ENCODE measurements around the gene SLC26A9.

The SLC26A9 gene, protein sequence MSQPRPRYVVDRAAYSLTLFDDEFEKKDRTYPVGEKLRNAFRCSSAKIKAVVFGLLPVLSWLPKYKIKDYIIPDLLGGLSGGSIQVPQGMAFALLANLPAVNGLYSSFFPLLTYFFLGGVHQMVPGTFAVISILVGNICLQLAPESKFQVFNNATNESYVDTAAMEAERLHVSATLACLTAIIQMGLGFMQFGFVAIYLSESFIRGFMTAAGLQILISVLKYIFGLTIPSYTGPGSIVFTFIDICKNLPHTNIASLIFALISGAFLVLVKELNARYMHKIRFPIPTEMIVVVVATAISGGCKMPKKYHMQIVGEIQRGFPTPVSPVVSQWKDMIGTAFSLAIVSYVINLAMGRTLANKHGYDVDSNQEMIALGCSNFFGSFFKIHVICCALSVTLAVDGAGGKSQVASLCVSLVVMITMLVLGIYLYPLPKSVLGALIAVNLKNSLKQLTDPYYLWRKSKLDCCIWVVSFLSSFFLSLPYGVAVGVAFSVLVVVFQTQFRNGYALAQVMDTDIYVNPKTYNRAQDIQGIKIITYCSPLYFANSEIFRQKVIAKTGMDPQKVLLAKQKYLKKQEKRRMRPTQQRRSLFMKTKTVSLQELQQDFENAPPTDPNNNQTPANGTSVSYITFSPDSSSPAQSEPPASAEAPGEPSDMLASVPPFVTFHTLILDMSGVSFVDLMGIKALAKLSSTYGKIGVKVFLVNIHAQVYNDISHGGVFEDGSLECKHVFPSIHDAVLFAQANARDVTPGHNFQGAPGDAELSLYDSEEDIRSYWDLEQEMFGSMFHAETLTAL
- long read RNA-seq = 0 reads

DNA sequence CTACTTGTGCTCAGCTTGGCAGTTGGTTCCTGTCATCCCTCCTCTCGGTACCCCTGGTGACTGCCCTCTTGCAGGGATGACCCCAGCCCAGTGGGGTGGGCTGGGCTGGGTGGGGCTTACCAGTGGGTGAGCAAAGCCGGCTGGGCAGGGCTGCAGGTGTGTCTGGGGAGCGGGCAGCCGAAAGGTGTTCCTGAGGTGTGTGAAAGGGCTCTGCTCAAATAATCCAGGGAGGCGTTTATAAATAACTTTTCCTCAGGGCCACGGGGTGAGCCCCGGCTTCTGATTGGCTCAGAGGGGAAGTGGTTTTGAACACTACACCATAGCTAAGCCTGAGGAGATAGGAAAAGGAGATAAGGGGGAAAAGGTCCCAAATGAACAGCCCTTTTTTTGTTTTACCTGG, at the start of gene SLC26A9:
SLC26A9 (minus strand) TSS at position 212 of the 400 bp plus-strand sequence. CDS start 7,636 bp downstream, outside the sequence.
- TF ChIP-seq, protein P1, sequence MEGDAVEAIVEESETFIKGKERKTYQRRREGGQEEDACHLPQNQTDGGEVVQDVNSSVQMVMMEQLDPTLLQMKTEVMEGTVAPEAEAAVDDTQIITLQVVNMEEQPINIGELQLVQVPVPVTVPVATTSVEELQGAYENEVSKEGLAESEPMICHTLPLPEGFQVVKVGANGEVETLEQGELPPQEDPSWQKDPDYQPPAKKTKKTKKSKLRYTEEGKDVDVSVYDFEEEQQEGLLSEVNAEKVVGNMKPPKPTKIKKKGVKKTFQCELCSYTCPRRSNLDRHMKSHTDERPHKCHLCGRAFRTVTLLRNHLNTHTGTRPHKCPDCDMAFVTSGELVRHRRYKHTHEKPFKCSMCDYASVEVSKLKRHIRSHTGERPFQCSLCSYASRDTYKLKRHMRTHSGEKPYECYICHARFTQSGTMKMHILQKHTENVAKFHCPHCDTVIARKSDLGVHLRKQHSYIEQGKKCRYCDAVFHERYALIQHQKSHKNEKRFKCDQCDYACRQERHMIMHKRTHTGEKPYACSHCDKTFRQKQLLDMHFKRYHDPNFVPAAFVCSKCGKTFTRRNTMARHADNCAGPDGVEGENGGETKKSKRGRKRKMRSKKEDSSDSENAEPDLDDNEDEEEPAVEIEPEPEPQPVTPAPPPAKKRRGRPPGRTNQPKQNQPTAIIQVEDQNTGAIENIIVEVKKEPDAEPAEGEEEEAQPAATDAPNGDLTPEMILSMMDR (IDR thresholded peaks at IDR 0.05; ENCODE audit: insufficient read depth, low read length) = no peak
- TF ChIP-seq SPI1 (IDR thresholded peaks at IDR 0.05; ENCODE audit: borderline replicate concordance, low read depth) (no peak), POLR2AphosphoS5 (IDR thresholded peaks at IDR 0.05; ENCODE audit: low read depth) (no peak), GABPA (IDR thresholded peaks at IDR 0.05; ENCODE audit: low read depth) (no peak)
- TF ChIP-seq, protein P2, sequence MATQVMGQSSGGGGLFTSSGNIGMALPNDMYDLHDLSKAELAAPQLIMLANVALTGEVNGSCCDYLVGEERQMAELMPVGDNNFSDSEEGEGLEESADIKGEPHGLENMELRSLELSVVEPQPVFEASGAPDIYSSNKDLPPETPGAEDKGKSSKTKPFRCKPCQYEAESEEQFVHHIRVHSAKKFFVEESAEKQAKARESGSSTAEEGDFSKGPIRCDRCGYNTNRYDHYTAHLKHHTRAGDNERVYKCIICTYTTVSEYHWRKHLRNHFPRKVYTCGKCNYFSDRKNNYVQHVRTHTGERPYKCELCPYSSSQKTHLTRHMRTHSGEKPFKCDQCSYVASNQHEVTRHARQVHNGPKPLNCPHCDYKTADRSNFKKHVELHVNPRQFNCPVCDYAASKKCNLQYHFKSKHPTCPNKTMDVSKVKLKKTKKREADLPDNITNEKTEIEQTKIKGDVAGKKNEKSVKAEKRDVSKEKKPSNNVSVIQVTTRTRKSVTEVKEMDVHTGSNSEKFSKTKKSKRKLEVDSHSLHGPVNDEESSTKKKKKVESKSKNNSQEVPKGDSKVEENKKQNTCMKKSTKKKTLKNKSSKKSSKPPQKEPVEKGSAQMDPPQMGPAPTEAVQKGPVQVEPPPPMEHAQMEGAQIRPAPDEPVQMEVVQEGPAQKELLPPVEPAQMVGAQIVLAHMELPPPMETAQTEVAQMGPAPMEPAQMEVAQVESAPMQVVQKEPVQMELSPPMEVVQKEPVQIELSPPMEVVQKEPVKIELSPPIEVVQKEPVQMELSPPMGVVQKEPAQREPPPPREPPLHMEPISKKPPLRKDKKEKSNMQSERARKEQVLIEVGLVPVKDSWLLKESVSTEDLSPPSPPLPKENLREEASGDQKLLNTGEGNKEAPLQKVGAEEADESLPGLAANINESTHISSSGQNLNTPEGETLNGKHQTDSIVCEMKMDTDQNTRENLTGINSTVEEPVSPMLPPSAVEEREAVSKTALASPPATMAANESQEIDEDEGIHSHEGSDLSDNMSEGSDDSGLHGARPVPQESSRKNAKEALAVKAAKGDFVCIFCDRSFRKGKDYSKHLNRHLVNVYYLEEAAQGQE (IDR thresholded peaks at IDR 0.05; ENCODE audit: insufficient replicate concordance, low read depth) = no peak
- Histone ChIP-seq H3K27me3 (ENCODE audit: insufficient read depth, poor library complexity, severe bottlenecking) (peaks cover 15% of the 10 kb centered on the region), H3K27ac (replicated peaks) (no peak within 1 kb of the TSS), H3K4me3 (replicated peaks; ENCODE audit: insufficient read depth, low read length) (no peak within 1 kb of the TSS)
- DNase-seq (ENCODE audit: low read depth in 1 of 2, low spot score in 1 of 2) = no peak

GRCh38 chr1:205992218-205992882, 49.1 kb upstream of the SLC26A9 start:
- no peak for DNase-seq (ENCODE audit: low read depth in 1 of 2, low spot score in 1 of 2)
- Histone ChIP-seq H3K4me3 (replicated peaks; ENCODE audit: insufficient read depth, low read length) (no peak overlapping the region), H3K27ac (replicated peaks) (no peak overlapping the region), H3K27me3 (ENCODE audit: insufficient read depth, poor library complexity, severe bottlenecking) (no peaks in the 10 kb centered on the region)
- TF ChIP-seq GABPA (IDR thresholded peaks at IDR 0.05; ENCODE audit: low read depth) (no peak), SPI1 (IDR thresholded peaks at IDR 0.05; ENCODE audit: borderline replicate concordance, low read depth) (no peak), POLR2AphosphoS5 (IDR thresholded peaks at IDR 0.05; ENCODE audit: low read depth) (no peak)
- TF ChIP-seq, protein P2 (IDR thresholded peaks at IDR 0.05; ENCODE audit: insufficient replicate concordance, low read depth) = no peak
- TF ChIP-seq, protein P1 (IDR thresholded peaks at IDR 0.05; ENCODE audit: insufficient read depth, low read length) = no peak

DNA sequence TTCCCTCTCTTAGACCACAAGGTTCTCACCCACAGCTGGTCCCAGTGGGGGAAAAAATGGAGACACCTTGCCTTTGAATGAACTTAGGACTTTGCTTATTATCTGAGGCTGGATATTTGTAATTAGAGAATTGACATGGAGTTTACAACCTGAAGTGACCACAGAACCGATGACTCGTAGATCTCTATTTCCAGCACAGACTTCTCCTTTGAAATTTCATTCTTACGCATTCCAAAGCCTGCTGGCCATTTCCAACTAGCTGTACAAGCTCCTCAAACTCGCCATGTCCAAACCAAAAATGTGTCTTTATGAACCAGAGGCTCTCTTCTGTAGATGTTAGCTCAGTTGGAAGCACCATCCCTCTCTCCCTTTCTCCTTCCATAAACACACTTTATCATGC, 48.0 kb upstream of the SLC26A9 start:
- H3K4me3 ChIP-seq (replicated peaks; ENCODE audit: insufficient read depth, low read length) = no peak overlapping the region
- TF ChIP-seq SPI1 (IDR thresholded peaks at IDR 0.05; ENCODE audit: borderline replicate concordance, low read depth) = no peak
- no peak for TF ChIP-seq POLR2AphosphoS5 (IDR thresholded peaks at IDR 0.05; ENCODE audit: low read depth)
- no peak for TF ChIP-seq GABPA (IDR thresholded peaks at IDR 0.05; ENCODE audit: low read depth)
- TF ChIP-seq, protein P1 (IDR thresholded peaks at IDR 0.05; ENCODE audit: insufficient read depth, low read length) = no peak
- TF ChIP-seq, protein P2 (IDR thresholded peaks at IDR 0.05; ENCODE audit: insufficient replicate concordance, low read depth) = no peak
- no peak for DNase-seq (ENCODE audit: low read depth in 1 of 2, low spot score in 1 of 2)
- no peak overlapping the region for H3K27ac ChIP-seq (replicated peaks)
- H3K27me3 ChIP-seq (ENCODE audit: insufficient read depth, poor library complexity, severe bottlenecking) = no peaks in the 10 kb centered on the region

All from HL-60 (cell line).